DND-41 (cell line): ENCODE results near the gene KAZALD1.

Experiments used
- EZH2 ChIP-seq: IDR thresholded peaks from 3 replicates; pipeline ENCODE4 v1.6.1; 2012; ENCODE audit warnings: borderline replicate concordance, low read depth, mild to moderate bottlenecking, moderate library complexity, low read length, inconsistent platforms; ENCODE audit not compliant: severe bottlenecking
- TF ChIP-seq, protein P1 (sequence below): IDR thresholded peaks from 2 replicates; pipeline ENCODE4 v1.5.1; 2012; ENCODE audit warnings: borderline replicate concordance, low read length, moderate library complexity, mild to moderate bottlenecking; ENCODE audit not compliant: poor library complexity, severe bottlenecking; ENCODE audit errors: extremely low read depth

DNA sequence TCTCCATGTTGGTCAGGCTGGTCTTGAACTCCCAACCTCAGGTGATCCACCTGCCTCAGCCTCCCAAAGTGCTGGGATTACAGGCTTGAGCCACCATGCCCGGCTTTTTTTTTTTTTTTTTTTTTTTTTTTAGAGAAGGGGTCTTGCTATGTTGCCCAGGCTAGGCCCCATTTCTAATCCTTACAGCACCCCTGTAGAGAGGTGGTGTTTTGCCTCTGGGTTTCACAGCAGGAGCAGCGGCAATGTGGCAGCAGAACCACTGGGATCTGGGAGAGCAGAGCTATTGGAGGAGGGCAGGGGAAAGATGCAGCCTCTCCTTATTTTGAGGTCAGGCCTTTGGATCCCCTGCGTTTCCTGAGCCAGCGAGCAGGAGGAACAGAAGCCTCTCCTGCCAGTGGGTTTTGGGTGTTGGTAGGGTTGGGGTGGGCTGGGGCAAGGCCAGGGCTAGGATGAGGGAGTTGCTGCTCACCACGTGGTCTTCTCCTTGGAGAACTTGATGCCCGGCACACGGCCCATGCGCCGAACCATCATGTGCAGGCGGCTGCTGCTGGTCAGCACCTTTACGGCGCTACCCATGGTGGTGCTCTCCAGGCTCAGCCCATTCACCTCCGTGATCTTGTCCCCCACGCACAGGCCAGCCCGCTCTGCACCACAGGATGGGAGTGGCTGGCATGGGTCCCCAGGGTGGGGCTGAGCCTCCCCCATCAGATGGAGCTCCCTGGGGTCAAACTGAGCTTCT is 38.7 kb upstream of the KAZALD1 start:
- TF ChIP-seq, protein P1, sequence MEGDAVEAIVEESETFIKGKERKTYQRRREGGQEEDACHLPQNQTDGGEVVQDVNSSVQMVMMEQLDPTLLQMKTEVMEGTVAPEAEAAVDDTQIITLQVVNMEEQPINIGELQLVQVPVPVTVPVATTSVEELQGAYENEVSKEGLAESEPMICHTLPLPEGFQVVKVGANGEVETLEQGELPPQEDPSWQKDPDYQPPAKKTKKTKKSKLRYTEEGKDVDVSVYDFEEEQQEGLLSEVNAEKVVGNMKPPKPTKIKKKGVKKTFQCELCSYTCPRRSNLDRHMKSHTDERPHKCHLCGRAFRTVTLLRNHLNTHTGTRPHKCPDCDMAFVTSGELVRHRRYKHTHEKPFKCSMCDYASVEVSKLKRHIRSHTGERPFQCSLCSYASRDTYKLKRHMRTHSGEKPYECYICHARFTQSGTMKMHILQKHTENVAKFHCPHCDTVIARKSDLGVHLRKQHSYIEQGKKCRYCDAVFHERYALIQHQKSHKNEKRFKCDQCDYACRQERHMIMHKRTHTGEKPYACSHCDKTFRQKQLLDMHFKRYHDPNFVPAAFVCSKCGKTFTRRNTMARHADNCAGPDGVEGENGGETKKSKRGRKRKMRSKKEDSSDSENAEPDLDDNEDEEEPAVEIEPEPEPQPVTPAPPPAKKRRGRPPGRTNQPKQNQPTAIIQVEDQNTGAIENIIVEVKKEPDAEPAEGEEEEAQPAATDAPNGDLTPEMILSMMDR, result no peak
- no peak for TF ChIP-seq EZH2
